Nephron progenitor cell (in vitro differentiated cells): ENCODE data around the gene ATP23.

Experiments used
- DNase-seq: peaks from one replicate; pipeline ENCODE4 v3.0.0; 2021
- H3K27ac Mint-ChIP-seq: 2 replicates; pipeline ENCODE4 v1.8.0; 2021; ENCODE audit warnings: mild to moderate bottlenecking, moderate library complexity, mixed read lengths
- H3K27me3 Mint-ChIP-seq: 2 replicates; pipeline ENCODE4 v1.8.0; 2021; ENCODE audit warnings: mild to moderate bottlenecking, low read depth, mixed read lengths; ENCODE audit not compliant: poor library complexity
- H3K36me3 Mint-ChIP-seq: 2 replicates; pipeline ENCODE4 v1.8.0; 2021; ENCODE audit warnings: low read depth, mixed read lengths
- H3K4me1 Mint-ChIP-seq: 2 replicates; pipeline ENCODE4 v1.8.0; 2021; ENCODE audit warnings: mixed read lengths
- H3K4me3 Mint-ChIP-seq: 2 replicates; pipeline ENCODE4 v1.8.0; 2021; ENCODE audit warnings: mild to moderate bottlenecking, moderate library complexity, mixed read lengths
- H3K9me3 Mint-ChIP-seq: 2 replicates; pipeline ENCODE4 v1.8.0; 2021; ENCODE audit warnings: mild to moderate bottlenecking, moderate library complexity, mixed read lengths
- TF ChIP-seq, protein P1 (sequence below): fragments of 200-600 bp; sonication (generic); IDR thresholded peaks from 2 replicates; pipeline ENCODE4 v1.5.0; 2021; ENCODE audit warnings: antibody characterized with exemption

The ATP23 gene

DNA sequence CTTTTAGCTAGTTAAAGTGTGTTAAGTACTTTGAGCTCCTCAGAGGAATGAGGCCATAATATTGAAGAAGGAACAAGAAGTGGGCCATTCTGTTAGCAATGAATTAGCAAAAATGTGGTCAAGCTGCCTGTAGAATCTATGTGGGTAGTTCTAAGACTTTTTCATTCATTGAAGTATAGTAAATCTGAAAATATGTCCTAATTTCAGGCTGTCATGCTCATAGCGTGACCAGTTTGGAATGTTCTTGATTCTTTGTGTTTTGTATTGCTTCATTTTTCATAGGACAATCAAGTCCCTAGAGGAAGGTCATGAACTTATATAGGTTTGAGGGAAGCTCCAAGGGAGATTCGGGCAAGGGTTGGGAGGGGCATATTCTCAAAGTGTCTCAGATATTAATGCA lies 11.4 kb downstream of the ATP23 start:
- TF ChIP-seq, protein P1, sequence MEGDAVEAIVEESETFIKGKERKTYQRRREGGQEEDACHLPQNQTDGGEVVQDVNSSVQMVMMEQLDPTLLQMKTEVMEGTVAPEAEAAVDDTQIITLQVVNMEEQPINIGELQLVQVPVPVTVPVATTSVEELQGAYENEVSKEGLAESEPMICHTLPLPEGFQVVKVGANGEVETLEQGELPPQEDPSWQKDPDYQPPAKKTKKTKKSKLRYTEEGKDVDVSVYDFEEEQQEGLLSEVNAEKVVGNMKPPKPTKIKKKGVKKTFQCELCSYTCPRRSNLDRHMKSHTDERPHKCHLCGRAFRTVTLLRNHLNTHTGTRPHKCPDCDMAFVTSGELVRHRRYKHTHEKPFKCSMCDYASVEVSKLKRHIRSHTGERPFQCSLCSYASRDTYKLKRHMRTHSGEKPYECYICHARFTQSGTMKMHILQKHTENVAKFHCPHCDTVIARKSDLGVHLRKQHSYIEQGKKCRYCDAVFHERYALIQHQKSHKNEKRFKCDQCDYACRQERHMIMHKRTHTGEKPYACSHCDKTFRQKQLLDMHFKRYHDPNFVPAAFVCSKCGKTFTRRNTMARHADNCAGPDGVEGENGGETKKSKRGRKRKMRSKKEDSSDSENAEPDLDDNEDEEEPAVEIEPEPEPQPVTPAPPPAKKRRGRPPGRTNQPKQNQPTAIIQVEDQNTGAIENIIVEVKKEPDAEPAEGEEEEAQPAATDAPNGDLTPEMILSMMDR = no peak
- no peak overlapping the region for H3K27ac Mint-ChIP-seq
- no peaks in the 10 kb centered on the region for H3K4me1 Mint-ChIP-seq
- H3K9me3 Mint-ChIP-seq = peaks cover 7% of the 10 kb centered on the region
- DNase-seq = no peak
- peaks cover 55% of the 10 kb centered on the region for H3K36me3 Mint-ChIP-seq
- peaks cover 3% of the 10 kb centered on the region for H3K27me3 Mint-ChIP-seq
- no peak overlapping the region for H3K4me3 Mint-ChIP-seq

- Mint-ChIP-seq H3K27me3 (peaks cover 3% of the 10 kb centered on the region), H3K4me1 (no peaks in the 10 kb centered on the region), H3K36me3 (peaks cover 75% of the 10 kb centered on the region), H3K27ac (no peak overlapping the region), H3K4me3 (no peak overlapping the region), H3K9me3 (peaks cover 26% of the 10 kb centered on the region)
- TF ChIP-seq, protein P1 = no peak
- DNase-seq = no peak
Measured at GRCh38 chr12:57954768-57955167, 13.4 kb downstream of the ATP23 start.

- H3K4me3 Mint-ChIP-seq = no peak overlapping the region
- no peak overlapping the region for H3K27ac Mint-ChIP-seq
- peaks cover 6% of the 10 kb centered on the region for H3K27me3 Mint-ChIP-seq
- H3K9me3 Mint-ChIP-seq = peaks cover 58% of the 10 kb centered on the region
- DNase-seq = no peak
- H3K4me1 Mint-ChIP-seq = no peaks in the 10 kb centered on the region
- TF ChIP-seq, protein P1 = no peak
- peaks cover 67% of the 10 kb centered on the region for H3K36me3 Mint-ChIP-seq
Measured at GRCh38 chr12:57958061-57958657, 16.8 kb downstream of the ATP23 start.

GRCh38 chr12:57964421-57964820 lies 23.1 kb downstream of the ATP23 start:
- Mint-ChIP-seq H3K4me1 (no peaks in the 10 kb centered on the region), H3K36me3 (peaks cover 7% of the 10 kb centered on the region), H3K27ac (no peak overlapping the region), H3K27me3 (peaks cover 6% of the 10 kb centered on the region), H3K9me3 (peaks cover 68% of the 10 kb centered on the region), H3K4me3 (no peak overlapping the region)
- TF ChIP-seq, protein P1 = no peak
- no peak for DNase-seq

DNA sequence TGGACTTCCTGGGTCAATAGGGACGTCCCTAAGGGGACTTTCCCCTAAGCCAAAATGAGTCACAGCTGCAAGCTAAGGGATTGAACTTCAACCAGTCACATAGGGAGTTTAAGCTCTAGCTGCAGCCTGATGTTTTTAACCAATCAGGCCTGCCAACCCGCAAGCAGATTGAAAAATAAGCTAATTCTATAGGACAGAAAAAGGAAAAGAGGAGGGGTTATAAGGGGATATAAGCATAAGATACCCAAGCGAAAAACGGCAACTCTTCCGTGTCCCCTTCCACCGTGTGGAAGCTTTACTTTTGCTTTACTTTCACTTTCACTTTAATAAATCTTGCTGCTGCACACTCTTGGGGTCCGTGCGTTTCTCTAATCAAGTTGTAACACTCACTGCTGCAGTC lies 24.4 kb downstream of the ATP23 start:
- Mint-ChIP-seq H3K27me3 (peaks cover 3% of the 10 kb centered on the region), H3K9me3 (peaks cover 64% of the 10 kb centered on the region), H3K4me3 (no peak overlapping the region), H3K36me3 (no peaks in the 10 kb centered on the region), H3K4me1 (no peaks in the 10 kb centered on the region), H3K27ac (no peak overlapping the region)
- TF ChIP-seq, protein P1 = no peak
- DNase-seq = no peak

DNA sequence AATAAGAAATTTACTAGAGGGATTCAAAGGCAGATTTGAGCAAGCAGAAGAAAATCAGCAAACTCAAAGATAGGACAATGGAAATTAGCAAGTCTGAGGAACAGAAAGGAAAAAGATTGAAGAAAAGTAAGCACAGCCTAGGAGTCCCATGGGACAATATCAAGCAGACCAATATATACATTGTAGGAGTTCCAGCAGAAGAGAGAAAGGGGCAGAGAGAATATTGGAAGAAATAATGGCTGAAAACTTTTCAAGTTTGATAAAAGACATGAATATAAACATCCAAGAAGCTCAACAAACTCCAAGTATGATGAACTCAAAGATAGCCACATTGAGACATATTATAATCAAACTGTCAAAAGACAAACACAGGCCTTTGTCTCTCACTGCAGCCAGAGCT lies 25.2 kb downstream of the ATP23 start:
- no peaks in the 10 kb centered on the region for H3K36me3 Mint-ChIP-seq
- H3K27me3 Mint-ChIP-seq = peaks cover 3% of the 10 kb centered on the region
- TF ChIP-seq, protein P1 = no peak
- no peak overlapping the region for H3K27ac Mint-ChIP-seq
- H3K9me3 Mint-ChIP-seq = peaks cover 57% of the 10 kb centered on the region
- no peak for DNase-seq
- H3K4me3 Mint-ChIP-seq = no peak overlapping the region
- H3K4me1 Mint-ChIP-seq = no peaks in the 10 kb centered on the region
